ENCODE results near the gene IFT43. TPM values are rescaled to one million over a fixed set of nuclear protein-coding genes. Genes with fewer than 3 reads are reported as not detected.

The IFT43 gene
- total RNA-seq: 17.1 and 23.1 TPM in 2 replicates

- peak; percentile 60 to 82 for DNase-seq (ENCODE audit: low read depth in 2 of 2)
Observed at GRCh38 chr14:75985618-75986438, at the start of gene IFT43. Gene IFT43 (plus strand): TSS chr14:75985763. CDS start chr14:75985787, 24 bp downstream.

- DNase-seq (ENCODE audit: low read depth in 2 of 2): no peak
Observed at GRCh38 chr14:75939200-75939599, 46.4 kb upstream of the IFT43 start.

GRCh38 chr14:75941030-75941429, 44.5 kb upstream of the IFT43 start:
- peak in 1 of 2 donors; percentile 52 for DNase-seq (ENCODE audit: low read depth in 2 of 2)

DNA sequence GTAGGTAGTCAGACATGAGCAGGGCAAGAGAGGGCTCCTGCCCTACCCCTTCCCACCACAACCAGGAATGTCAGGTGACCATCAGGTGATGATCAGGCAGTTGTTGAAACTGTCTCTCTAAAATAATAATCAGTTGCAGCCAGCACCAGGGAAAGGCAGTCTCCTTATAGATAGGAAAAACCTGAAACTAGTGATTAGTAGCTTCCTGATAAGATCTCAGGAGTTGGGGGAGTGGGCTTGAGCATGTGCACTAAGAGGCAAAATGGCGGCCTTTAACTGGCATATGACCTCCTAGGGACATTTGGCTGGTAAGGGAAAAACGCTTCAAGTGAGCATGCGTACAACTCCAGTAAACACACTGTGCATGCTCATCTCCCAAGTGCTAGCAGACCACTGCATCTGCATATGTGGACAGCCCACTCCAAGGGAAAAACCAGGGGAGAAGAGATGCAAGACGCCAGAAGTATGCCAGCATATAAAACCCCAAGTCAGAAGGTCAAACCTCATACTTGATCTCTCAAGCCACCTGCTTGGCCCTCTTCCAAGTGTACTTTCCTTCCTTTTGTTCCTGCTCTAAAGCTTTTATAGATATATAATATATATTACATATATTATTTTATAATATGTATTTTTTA, 40.8 kb upstream of the IFT43 start:
- DNase-seq (ENCODE audit: low read depth in 2 of 2): no peak

DNA sequence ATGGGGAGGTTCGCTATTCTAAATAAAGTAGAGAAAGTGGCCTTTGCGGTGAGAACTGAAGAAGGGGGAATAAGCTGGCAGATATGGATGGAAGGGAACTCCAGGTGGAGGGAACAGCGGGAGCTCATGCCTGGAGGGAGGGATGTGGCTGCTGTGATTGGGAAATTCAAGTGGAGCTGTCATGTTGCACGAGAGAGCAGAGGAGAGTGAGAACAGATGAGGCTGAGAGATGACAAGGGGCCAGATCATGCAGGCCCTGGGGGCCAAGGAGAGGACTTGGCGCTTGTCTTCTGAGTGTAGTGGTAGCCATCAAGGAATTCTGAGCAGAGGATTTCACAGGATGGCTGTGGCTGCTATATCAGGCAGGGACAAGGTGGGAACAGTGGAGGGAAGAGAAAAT, 38.8 kb upstream of the IFT43 start:
- DNase-seq (ENCODE audit: low read depth in 2 of 2): no peak

DNA sequence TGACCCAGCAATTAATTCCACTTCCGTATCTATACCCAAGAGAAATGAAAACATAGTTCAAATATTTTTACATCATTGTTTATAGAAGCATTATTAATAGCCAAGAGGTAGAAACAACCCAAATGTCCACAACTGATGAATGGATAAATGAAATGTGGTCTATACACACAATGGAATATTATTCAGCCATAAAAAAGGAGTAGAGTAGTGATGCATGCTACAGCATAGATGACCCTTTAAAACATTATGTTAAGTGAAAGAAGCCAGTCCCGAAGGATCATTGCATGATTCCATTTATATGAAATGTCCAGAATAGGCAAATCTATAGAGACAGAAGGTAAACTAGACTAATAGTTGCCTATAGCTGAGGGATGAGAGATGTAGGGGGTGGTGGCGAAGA, 33.1 kb upstream of the IFT43 start:
- no peak for DNase-seq (ENCODE audit: low read depth in 2 of 2)

- no peak for DNase-seq (ENCODE audit: low read depth in 2 of 2)
Observed at GRCh38 chr14:75959031-75959430, 26.5 kb upstream of the IFT43 start.

DNA sequence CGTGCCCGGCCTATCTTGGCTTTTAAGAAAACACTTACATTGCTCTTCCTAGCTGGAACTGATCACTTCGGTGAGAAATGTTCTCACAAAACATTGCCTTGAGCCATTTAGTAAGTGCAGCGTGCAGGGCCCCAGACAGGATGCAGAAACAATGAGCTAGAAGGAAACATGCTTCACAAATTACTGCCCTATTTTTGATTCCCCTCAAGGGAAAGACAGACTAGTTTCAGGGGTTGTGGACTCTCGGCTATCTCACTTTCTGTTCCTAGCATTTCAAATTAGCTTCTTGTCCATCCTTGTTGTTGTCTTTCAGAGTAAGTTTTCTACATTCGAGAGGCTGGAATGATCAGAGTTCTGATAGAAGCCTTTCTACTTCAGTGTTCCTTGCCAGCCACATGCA, 25.3 kb upstream of the IFT43 start:
- no peak for DNase-seq (ENCODE audit: low read depth in 2 of 2)

DNA sequence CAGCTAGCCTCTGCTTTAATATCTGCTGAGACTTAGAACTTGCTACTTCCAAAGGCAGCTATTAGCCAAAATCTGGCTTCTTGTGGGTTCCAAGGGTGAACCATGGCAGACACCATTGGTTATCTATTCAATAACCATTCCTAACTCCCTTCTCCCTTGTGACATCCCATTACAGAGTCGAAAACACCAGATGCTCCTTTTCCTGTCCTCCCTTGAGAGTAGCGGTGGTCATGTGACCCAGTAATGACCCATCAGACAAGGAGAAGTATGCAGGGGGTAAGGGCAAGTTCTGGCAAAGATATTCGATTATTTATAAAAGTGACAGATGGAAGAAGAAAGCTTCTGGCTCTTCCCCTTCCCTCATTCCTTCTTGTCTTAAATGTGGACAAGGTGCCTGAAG, 23.9 kb upstream of the IFT43 start:
- no peak for DNase-seq (ENCODE audit: low read depth in 2 of 2)

DNA sequence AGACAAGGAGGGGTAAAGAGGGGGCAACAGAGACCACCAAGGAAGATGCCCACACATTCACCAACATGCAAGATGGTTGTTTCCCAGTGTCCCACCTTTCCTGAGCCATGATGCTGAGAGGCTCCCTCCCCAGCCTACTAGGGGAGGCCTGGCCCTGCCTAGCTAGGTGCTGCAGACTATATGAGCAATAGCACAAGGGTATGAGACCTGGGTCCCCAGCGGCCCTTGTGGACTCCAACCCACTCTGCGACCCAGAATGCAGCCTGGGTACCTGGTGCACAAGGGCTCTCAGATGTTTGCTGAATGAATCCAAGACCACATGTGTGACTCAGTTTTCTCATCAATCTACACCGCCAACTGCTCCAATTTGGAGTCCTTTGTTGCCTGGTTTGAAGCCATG, 17.7 kb upstream of the IFT43 start:
- no peak for DNase-seq (ENCODE audit: low read depth in 2 of 2)

GRCh38 chr14:75968456-75968855, 17.1 kb upstream of the IFT43 start:
- DNase-seq (ENCODE audit: low read depth in 2 of 2): no peak

DNA sequence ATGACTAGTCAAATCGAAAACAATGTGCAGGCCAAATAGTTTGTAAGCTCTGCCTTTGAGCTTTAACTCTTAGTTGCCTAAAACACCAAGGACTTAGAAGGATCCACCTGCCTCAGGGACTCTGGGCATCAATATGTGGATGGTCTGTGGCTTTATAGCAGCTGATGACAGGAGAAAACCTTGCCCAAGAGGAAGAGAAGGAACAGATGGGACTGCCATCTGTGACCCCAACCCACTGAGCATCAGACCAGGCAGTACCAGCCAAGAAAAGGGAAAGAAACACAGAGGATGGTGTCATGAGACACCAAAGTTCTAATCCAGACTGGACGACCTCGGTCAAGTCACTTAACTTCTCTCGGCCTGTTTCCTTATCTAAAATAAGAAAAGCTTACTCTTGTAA, 16.4 kb upstream of the IFT43 start:
- no peak for DNase-seq (ENCODE audit: low read depth in 2 of 2)

DNA sequence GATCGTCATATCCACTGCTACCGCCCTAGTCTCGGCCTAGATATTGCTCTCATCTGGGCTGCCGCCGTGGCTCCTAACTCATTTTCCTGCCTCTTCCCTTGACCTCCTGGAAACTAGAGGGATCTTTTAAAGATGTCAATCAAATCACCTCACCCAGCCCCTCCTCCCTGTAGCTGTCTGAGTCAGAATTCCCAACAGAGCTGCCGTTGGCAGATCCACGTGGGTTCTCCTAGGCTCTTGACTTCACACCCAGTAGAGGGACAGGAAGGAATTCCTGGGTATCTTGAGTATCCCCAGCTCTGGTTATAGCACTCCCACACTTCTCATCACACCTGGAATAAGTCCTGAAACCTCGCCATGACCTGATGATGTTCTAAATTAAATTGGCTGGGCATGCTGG, 15.7 kb upstream of the IFT43 start:
- no peak for DNase-seq (ENCODE audit: low read depth in 2 of 2)

DNA sequence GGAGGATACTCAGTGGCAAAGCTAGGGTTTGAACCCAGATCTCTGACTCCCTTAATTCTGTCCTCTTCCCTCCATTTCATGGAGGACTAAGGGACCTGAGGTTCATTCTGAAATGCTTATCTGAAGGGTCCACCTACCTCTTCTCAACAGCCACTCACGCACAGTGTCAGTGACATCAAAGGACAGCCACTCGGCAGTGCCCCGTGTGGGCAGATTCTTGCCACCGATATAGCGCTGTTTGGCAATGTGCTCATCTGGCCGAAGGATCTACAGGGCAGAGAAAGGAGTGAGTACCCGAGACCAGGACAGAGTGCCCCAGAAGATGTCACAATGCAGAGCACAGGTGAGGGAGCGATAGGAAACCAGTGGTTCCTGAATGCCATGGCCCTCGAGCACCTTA, 14.6 kb upstream of the IFT43 start:
- no peak for DNase-seq (ENCODE audit: low read depth in 2 of 2)

GRCh38 chr14:75971509-75971908, 14.1 kb upstream of the IFT43 start:
- DNase-seq (ENCODE audit: low read depth in 2 of 2): no peak

GRCh38 chr14:75972801-75973421, 12.7 kb upstream of the IFT43 start:
- DNase-seq (ENCODE audit: low read depth in 2 of 2): peak in 1 of 2 donors; percentile 49

DNA sequence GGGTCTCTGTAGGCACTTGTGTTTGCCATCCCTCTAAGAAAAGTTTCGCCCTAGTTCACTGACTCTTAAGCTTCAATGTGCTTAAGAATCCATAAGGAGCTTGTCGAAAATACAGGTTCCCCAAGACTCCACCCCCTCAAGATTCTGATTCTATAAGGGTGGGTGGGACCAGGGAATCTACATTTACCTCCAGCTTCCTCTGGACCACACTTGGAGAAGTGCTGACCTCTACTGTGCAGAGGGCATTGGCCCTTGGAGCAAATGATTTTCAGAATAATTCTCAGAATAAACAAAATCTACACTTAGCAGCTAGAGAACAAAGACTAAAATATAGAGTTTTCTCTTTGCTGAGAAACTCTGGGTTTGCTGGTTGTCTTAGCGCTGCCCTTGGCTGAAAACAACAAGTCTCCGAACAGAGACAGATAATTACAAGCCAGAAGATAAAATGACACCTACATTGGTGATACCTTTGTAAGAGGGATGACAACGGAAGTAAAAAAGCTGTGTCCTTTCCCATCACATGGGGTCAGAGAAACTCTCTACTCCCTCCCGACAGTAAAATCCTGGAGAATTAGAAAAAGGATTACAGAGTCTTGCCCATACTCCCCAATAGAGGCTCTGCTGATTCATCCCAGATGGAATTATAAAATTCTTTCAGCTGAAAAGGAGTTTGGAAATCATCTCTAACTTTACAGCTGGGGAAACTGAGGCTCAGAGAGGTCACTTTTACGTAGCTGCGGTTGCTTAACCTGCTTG, 8.6 kb upstream of the IFT43 start:
- DNase-seq (ENCODE audit: low read depth in 2 of 2): no peak

GRCh38 chr14:75977582-75977943, 8.0 kb upstream of the IFT43 start:
- DNase-seq (ENCODE audit: low read depth in 2 of 2): no peak

- no peak for DNase-seq (ENCODE audit: low read depth in 2 of 2)
Observed at GRCh38 chr14:75978249-75978731, 7.3 kb upstream of the IFT43 start.

GRCh38 chr14:75979071-75979571, 6.4 kb upstream of the IFT43 start:
- DNase-seq (ENCODE audit: low read depth in 2 of 2): peak in 1 of 2 donors; percentile 37

Measured in dermis microvascular lymphatic vessel endothelial cell (primary cell).